Measurements from ENCODE around the gene GNB1L. TPM values are rescaled to one million over a fixed set of nuclear protein-coding genes. Genes with fewer than 3 reads are reported as not detected.

Gene GNB1L
- total and polyA plus RNA-seq, 2 experiments from 2014 or later, result 14.3 to 16.5 TPM

DNA sequence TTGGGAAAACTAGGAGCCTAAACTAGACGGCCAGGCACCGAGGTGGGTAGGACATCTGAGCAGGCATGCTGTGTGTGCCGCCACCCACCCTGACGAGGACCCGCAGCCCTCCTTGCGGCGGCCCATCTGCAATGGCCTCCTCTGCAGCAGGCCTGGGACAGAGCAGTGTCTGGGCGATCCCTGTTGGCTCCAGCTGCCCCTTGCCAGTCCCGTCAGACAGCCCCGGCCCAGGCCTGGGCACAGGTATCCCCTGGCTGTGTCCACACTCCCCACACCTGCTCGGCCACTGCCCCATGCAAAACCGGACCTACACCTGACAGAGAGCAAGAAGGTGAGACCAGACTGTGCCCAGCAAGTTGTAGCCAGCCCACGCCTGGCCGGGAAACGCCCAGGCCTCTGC lies 38.7 kb upstream of the GNB1L start:
- H3K27ac ChIP-seq, result no peak overlapping the region
- TF ChIP-seq EZH2 (IDR thresholded peaks at IDR 0.05; ENCODE audit: insufficient read depth, poor library complexity, severe bottlenecking), result no peak
- no peak for TF ChIP-seq EZH2phosphoT487 (IDR thresholded peaks at IDR 0.05; ENCODE audit: insufficient read depth, low read depth)

DNA sequence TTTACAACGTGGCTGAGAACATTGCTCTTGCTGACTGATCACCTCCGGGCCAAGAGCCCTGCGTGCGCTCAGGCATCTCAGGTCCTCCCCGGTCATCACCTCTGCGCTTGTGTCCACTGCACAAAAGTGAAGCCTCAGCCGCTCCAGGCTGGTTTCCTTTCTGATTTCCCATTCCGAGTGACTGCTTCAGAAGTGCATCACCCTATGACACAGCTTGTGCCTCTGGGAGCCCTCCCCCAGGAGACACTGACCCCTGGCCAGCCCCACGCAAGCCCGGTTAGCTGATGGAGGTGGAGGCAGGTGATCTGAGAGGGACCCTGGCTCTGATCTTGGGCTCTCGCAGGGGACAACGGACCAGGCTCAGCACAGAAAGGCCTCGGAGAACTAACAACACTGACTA lies 38.3 kb upstream of the GNB1L start:
- H3K9me3 ChIP-seq (ENCODE audit: low read depth), result no peaks in the 10 kb centered on the region
- H4K20me1 ChIP-seq (ENCODE audit: insufficient read depth), result no peaks in the 10 kb centered on the region
- no peaks in the 10 kb centered on the region for H3K27me3 ChIP-seq (replicated peaks; ENCODE audit: insufficient read depth)
- no peaks in the 10 kb centered on the region for H3K36me3 ChIP-seq (ENCODE audit: low read depth)
- TF ChIP-seq EZH2 (IDR thresholded peaks at IDR 0.05; ENCODE audit: insufficient read depth, poor library complexity, severe bottlenecking) (no peak), EZH2phosphoT487 (IDR thresholded peaks at IDR 0.05; ENCODE audit: insufficient read depth, low read depth) (no peak)
- H3K9ac ChIP-seq, result no peak overlapping the region
- in situ Hi-C loops (cut with MboI), result no loop called here
- H3K4me2 ChIP-seq (ENCODE audit: unreplicated experiment), result no peak overlapping the region
- peaks cover 10% of the 10 kb centered on the region; the same call in 1 of the 2 replicates for H3K79me2 ChIP-seq (ENCODE audit: insufficient read depth)
- DNase-seq, result no peak
- H3K4me1 ChIP-seq (ENCODE audit: insufficient read depth), result peaks cover 24% of the 10 kb centered on the region
- H3F3A ChIP-seq (ENCODE audit: insufficient read depth), result 0 out of 2 replicates have a peak, but pooled peaks cover 4% of the 10 kb centered on the region
- no peaks in the 10 kb centered on the region for H3K9me2 ChIP-seq (ENCODE audit: insufficient read depth)
- H3K4me3 ChIP-seq, result no peak overlapping the region
- no peak overlapping the region for H2AFZ ChIP-seq
- WGBS, 2 experiments (ENCODE audit: low coverage in 1 of 2, low lambda C conversion rate in 2 of 2, missing lambda C conversion rate in 2 of 2), result 92 to 95% methylated on average over 13 of the region's 13 CpGs
- H3K27ac ChIP-seq, result no peak overlapping the region

More for the DNA sequence above, 38.7 kb upstream of the GNB1L start:
- 93 to 94% methylated on average over 14 to 15 of the region's 15 CpGs for WGBS, 2 experiments (ENCODE audit: low coverage in 1 of 2, low lambda C conversion rate in 2 of 2, missing lambda C conversion rate in 2 of 2)
- H3K27me3 ChIP-seq (replicated peaks; ENCODE audit: insufficient read depth), result no peaks in the 10 kb centered on the region
- H3K4me1 ChIP-seq (ENCODE audit: insufficient read depth), result peaks cover 24% of the 10 kb centered on the region
- H2AFZ ChIP-seq, result no peak overlapping the region
- H3F3A ChIP-seq (ENCODE audit: insufficient read depth), result 0 out of 2 replicates have a peak, but pooled peaks cover 4% of the 10 kb centered on the region
- no peak overlapping the region for H3K4me3 ChIP-seq
- no peaks in the 10 kb centered on the region for H3K36me3 ChIP-seq (ENCODE audit: low read depth)
- peaks cover 10% of the 10 kb centered on the region; the same call in 1 of the 2 replicates for H3K79me2 ChIP-seq (ENCODE audit: insufficient read depth)
- H3K9ac ChIP-seq, result no peak overlapping the region
- in situ Hi-C loops (cut with MboI), result no loop called here
- no peak for DNase-seq
- no peaks in the 10 kb centered on the region for H3K9me2 ChIP-seq (ENCODE audit: insufficient read depth)
- H3K4me2 ChIP-seq (ENCODE audit: unreplicated experiment), result no peak overlapping the region
- no peaks in the 10 kb centered on the region for H3K9me3 ChIP-seq (ENCODE audit: low read depth)
- no peaks in the 10 kb centered on the region for H4K20me1 ChIP-seq (ENCODE audit: insufficient read depth)

DNA sequence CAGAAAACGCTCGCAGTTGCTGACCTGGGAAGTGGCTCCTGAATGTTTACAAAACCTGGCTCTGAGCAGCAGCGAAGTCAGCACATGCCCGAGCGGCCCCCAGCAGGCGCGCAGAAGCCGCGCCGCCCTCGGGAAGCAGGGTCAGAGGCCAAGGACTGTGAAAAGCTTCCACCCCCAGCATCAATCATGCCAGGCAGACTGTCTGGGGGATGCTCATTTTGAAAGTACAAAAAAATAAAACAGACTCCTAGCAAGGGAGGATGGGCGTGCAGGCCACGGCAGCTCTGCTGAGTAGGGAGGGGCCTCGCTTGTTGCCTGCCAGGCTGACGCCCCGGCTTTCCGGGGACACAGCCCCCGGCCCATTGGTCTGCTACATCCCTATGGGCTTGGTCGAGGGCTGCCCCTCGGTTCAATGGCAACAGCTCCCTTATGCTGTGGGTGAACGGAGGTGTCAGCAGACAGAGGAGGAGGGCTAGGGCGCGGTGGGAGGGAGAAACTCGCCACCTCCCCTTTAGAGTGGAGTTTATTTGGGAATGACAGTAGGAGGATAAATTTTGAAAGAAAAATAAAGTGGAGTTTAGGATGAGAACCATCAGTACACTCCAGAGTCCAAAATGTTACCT lies 37.7 kb upstream of the GNB1L start:
- Histone ChIP-seq H3K27ac (no peak overlapping the region), H4K20me1 (ENCODE audit: insufficient read depth) (no peaks in the 10 kb centered on the region), H2AFZ (no peak overlapping the region), H3K4me2 (ENCODE audit: unreplicated experiment) (peak overlapping the region; percentile 60), H3K9ac (no peak overlapping the region; the same call in 1 of the 2 replicates), H3K9me3 (ENCODE audit: low read depth) (no peaks in the 10 kb centered on the region), H3K79me2 (ENCODE audit: insufficient read depth) (peaks cover 10% of the 10 kb centered on the region; the same call in 1 of the 2 replicates), H3K9me2 (ENCODE audit: insufficient read depth) (no peaks in the 10 kb centered on the region), H3K27me3 (replicated peaks; ENCODE audit: insufficient read depth) (no peaks in the 10 kb centered on the region), H3K4me3 (no peak overlapping the region), H3K36me3 (ENCODE audit: low read depth) (no peaks in the 10 kb centered on the region), H3F3A (ENCODE audit: insufficient read depth) (0 out of 2 replicates have a peak, but pooled peaks cover 4% of the 10 kb centered on the region), H3K4me1 (ENCODE audit: insufficient read depth) (peaks cover 29% of the 10 kb centered on the region)
- 90 to 93% methylated on average over 24 of the region's 24 CpGs for WGBS, 2 experiments (ENCODE audit: low coverage in 1 of 2, low lambda C conversion rate in 2 of 2, missing lambda C conversion rate in 2 of 2)
- no peak for TF ChIP-seq EZH2phosphoT487 (IDR thresholded peaks at IDR 0.05; ENCODE audit: insufficient read depth, low read depth)
- no peak for TF ChIP-seq EZH2 (IDR thresholded peaks at IDR 0.05; ENCODE audit: insufficient read depth, poor library complexity, severe bottlenecking)
- no peak for DNase-seq
- in situ Hi-C loops (cut with MboI), result no loop called here

DNA sequence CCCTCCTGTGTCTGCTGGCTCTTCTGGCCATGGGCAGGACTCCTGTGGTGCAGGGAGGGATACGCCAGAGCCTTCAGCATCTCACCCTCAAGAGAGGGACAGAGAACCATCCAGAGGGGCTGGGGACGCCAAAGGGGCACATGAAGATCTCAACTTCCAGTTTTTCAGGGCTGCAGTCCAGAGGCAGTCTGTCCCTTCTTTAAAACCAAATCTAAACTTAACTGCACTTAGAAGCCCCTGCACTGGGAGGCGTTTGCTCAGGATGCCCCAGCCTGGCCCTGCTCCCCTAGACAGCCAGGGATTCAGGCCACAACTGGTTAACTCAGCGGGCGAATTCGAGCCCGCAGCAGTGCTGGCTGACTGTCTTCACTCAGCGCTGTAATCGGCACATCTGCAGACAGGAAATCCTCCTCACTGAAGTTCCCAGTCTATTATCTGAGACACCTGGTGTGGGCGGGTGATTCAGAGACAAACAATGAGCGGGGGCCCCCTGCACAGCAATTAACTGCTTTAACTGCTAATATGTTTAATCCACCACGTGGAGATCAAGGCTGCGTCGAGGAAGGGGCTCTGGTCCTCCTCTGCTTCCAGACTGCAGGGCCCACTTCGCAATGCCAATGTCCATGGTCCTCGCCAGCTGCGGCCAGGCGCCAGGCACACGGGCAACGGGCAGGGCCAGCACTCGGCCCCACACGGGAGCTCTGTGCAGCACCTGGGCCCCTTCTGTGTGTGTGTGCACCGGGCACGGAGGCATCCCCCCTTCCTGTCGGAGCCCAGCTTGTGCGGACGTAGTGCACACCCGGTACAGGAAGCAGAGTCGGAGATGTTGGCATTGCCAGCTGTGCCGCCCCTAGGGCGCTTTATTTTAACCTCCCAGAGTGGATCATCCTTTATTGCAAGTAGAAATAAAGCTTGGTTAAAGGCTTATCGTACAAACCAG lies 36.9 kb upstream of the GNB1L start:
- WGBS, 2 experiments (ENCODE audit: low coverage in 1 of 2, low lambda C conversion rate in 2 of 2, missing lambda C conversion rate in 2 of 2), result 49 to 51% methylated on average over 32 of the region's 32 CpGs
- peak overlapping the region; percentile 25; the same call in 1 of the 2 replicates for H3K9ac ChIP-seq
- H3K27ac ChIP-seq, result peak overlapping the region; percentile 35
- H3K36me3 ChIP-seq (ENCODE audit: low read depth), result no peaks in the 10 kb centered on the region
- no peaks in the 10 kb centered on the region for H3K9me2 ChIP-seq (ENCODE audit: insufficient read depth)
- H3K4me3 ChIP-seq, result no peak overlapping the region
- no peaks in the 10 kb centered on the region for H3K27me3 ChIP-seq (replicated peaks; ENCODE audit: insufficient read depth)
- H2AFZ ChIP-seq, result no peak overlapping the region
- no peaks in the 10 kb centered on the region for H3K9me3 ChIP-seq (ENCODE audit: low read depth)
- DNase-seq, result peak; percentile 92
- H3K79me2 ChIP-seq (ENCODE audit: insufficient read depth), result peaks cover 10% of the 10 kb centered on the region; the same call in 1 of the 2 replicates
- TF ChIP-seq EZH2 (IDR thresholded peaks at IDR 0.05; ENCODE audit: insufficient read depth, poor library complexity, severe bottlenecking) (no peak), EZH2phosphoT487 (IDR thresholded peaks at IDR 0.05; ENCODE audit: insufficient read depth, low read depth) (no peak)
- 0 out of 2 replicates have a peak, but pooled peaks cover 4% of the 10 kb centered on the region for H3F3A ChIP-seq (ENCODE audit: insufficient read depth)
- in situ Hi-C loops (cut with MboI), result no loop called here
- H3K4me2 ChIP-seq (ENCODE audit: unreplicated experiment), result peak overlapping the region; percentile 60
- H4K20me1 ChIP-seq (ENCODE audit: insufficient read depth), result no peaks in the 10 kb centered on the region
- peaks cover 35% of the 10 kb centered on the region for H3K4me1 ChIP-seq (ENCODE audit: insufficient read depth)

All from GM23248 (cell line).